Type B pancreatic cell (in vitro differentiated cells): ENCODE results near the gene NSUN7. TPM values are rescaled to one million over a fixed set of nuclear protein-coding genes. Genes with fewer than 3 reads are reported as not detected.

Source experiments
- DNase-seq: peaks from one replicate; pipeline ENCODE4 v3.0.0; 2021; ENCODE audit warnings: mixed read lengths; ENCODE audit not compliant: unreplicated experiment; ENCODE audit errors: extremely low spot score
- H3K27ac Mint-ChIP-seq: 2 replicates; pipeline ENCODE4 v1.8.0; 2021; ENCODE audit warnings: mild to moderate bottlenecking, mixed read lengths
- H3K27me3 Mint-ChIP-seq: 2 replicates; pipeline ENCODE4 v1.8.0; 2021; ENCODE audit warnings: mixed read lengths
- H3K36me3 Mint-ChIP-seq: 2 replicates; pipeline ENCODE4 v1.8.0; 2021; ENCODE audit warnings: mixed read lengths
- H3K4me1 Mint-ChIP-seq: one replicate; pipeline ENCODE4 v1.8.0; 2021; ENCODE audit warnings: mixed read lengths; ENCODE audit not compliant: unreplicated experiment
- H3K4me3 Mint-ChIP-seq: 2 replicates; pipeline ENCODE4 v1.8.0; 2021; ENCODE audit warnings: mild to moderate bottlenecking, mixed read lengths
- H3K9me3 Mint-ChIP-seq: 2 replicates; pipeline ENCODE4 v1.8.0; 2021; ENCODE audit warnings: mixed read lengths
- total RNA-seq: library from RNA; stranded (reverse); gene quantifications from 2 replicates; pipeline ENCODE4 v1.2.1, GENCODE V29; 2021; ENCODE audit warnings: low replicate concordance
- TF ChIP-seq, protein P1 (sequence below): fragments of 200-600 bp; sonication (generic); conservative IDR thresholded peaks from 2 replicates; pipeline ENCODE4 v1.5.0; 2021; ENCODE audit warnings: antibody characterized with exemption, mild to moderate bottlenecking

Gene NSUN7
- total RNA-seq, 1 donor from 2014 or later, result 8.3 TPM

DNA sequence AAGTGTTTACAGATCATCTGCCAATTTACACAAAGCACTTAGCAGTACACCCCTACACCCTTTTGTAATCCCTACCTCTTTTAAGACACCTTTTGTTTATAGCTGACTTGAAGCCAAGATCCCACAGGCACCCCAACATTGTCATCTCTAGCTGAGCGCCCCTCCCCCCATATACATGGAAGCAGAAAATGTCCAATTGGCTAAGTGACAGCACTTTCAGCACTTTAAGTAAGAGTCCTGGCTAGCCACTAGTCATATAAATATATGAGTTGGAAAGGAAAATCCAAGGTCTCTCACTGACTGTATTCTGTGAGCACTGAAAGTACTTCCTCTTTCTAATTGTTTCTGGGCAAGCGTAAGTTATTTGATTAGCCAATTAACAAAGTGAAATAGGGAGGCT is 108.2 kb downstream of the NSUN7 start:
- peaks cover 3% of the 10 kb centered on the region for H3K27me3 Mint-ChIP-seq
- H3K4me3 Mint-ChIP-seq, result peak overlapping the region; percentile 68
- H3K9me3 Mint-ChIP-seq, result no peaks in the 10 kb centered on the region
- no peak for DNase-seq
- TF ChIP-seq, protein P1, sequence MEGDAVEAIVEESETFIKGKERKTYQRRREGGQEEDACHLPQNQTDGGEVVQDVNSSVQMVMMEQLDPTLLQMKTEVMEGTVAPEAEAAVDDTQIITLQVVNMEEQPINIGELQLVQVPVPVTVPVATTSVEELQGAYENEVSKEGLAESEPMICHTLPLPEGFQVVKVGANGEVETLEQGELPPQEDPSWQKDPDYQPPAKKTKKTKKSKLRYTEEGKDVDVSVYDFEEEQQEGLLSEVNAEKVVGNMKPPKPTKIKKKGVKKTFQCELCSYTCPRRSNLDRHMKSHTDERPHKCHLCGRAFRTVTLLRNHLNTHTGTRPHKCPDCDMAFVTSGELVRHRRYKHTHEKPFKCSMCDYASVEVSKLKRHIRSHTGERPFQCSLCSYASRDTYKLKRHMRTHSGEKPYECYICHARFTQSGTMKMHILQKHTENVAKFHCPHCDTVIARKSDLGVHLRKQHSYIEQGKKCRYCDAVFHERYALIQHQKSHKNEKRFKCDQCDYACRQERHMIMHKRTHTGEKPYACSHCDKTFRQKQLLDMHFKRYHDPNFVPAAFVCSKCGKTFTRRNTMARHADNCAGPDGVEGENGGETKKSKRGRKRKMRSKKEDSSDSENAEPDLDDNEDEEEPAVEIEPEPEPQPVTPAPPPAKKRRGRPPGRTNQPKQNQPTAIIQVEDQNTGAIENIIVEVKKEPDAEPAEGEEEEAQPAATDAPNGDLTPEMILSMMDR, result no peak
- H3K36me3 Mint-ChIP-seq, result peaks cover 8% of the 10 kb centered on the region
- no peak overlapping the region for H3K27ac Mint-ChIP-seq
- H3K4me1 Mint-ChIP-seq, result peaks cover 10% of the 10 kb centered on the region

DNA sequence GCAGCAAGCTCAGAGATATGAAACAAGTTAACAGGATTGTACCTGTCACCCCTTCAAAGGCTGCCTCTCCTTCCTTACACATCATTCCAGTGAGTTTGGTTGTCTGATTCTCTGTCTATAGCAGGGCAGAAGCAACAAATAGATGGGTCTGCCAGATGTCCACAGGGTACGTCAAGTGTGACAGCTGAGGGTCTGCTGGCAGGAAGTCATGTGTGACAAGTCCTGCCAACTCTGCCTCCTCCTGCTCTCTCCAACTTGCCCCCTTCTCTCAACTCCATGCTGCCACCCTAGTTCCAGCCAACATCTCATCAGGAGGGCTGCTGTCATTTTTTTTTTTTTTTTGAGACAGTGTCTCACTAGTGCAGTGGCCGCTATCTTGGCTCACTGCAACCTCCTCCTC is 109.2 kb downstream of the NSUN7 start:
- H3K4me3 Mint-ChIP-seq, result no peak overlapping the region
- no peaks in the 10 kb centered on the region for H3K9me3 Mint-ChIP-seq
- peaks cover 10% of the 10 kb centered on the region for H3K4me1 Mint-ChIP-seq
- H3K36me3 Mint-ChIP-seq, result peaks cover under 1% of the 10 kb centered on the region
- H3K27ac Mint-ChIP-seq, result no peak overlapping the region
- TF ChIP-seq, protein P1, result no peak
- DNase-seq, result no peak
- peaks cover 3% of the 10 kb centered on the region for H3K27me3 Mint-ChIP-seq

Other genes starting within 250 kb of the NSUN7 start
- gene RBM47, start 120.1 kb upstream of the NSUN7 start, total RNA-seq, result 53.5 and 97.1 TPM in 2 replicates